Glutamatergic neuron (in vitro differentiated cells): ENCODE results near the gene SYNPR. TPM values are rescaled to one million over a fixed set of nuclear protein-coding genes. Genes with fewer than 3 reads are reported as not detected.

Experiments
- DNase-seq: peaks from one replicate; pipeline ENCODE4 v3.0.0; 2022
- H3K27ac Mint-ChIP-seq: one replicate; pipeline ENCODE4 v1.8.0; 2020; ENCODE audit warnings: mild to moderate bottlenecking, mixed read lengths, inconsistent platforms; ENCODE audit not compliant: unreplicated experiment
- H3K27me3 Mint-ChIP-seq: one replicate; pipeline ENCODE4 v1.8.0; 2020; ENCODE audit warnings: mild to moderate bottlenecking, moderate library complexity, mixed read lengths, inconsistent platforms; ENCODE audit not compliant: unreplicated experiment
- H3K36me3 Mint-ChIP-seq: one replicate; pipeline ENCODE4 v1.8.0; 2020; ENCODE audit warnings: mild to moderate bottlenecking, mixed read lengths, inconsistent platforms; ENCODE audit not compliant: unreplicated experiment
- H3K4me1 Mint-ChIP-seq: one replicate; pipeline ENCODE4 v1.8.0; 2020; ENCODE audit warnings: mild to moderate bottlenecking, low read depth, mixed read lengths, inconsistent platforms; ENCODE audit not compliant: unreplicated experiment
- H3K4me3 Mint-ChIP-seq: one replicate; pipeline ENCODE4 v1.8.0; 2020; ENCODE audit warnings: mild to moderate bottlenecking, mixed read lengths, inconsistent platforms; ENCODE audit not compliant: unreplicated experiment
- H3K9me3 Mint-ChIP-seq: one replicate; pipeline ENCODE4 v1.8.0; 2020; ENCODE audit warnings: mild to moderate bottlenecking, moderate library complexity, mixed read lengths, inconsistent platforms; ENCODE audit not compliant: unreplicated experiment
- CTCF ChIP-seq: fragments of 200-600 bp; sonication (generic); IDR thresholded peaks from one replicate; pipeline ENCODE4 v1.5.0; 2021; ENCODE audit not compliant: partially characterized antibody, unreplicated experiment
- total RNA-seq: library from RNA; stranded (reverse); fragmentation: NEBNext Ultra II Directional; extraction: Animal tissue kit (Norgen Biotek cat#: 25700); gene quantifications from one replicate; pipeline ENCODE4 v1.2.1, GENCODE V29; 2021; ENCODE audit not compliant: unreplicated experiment

SYNPR gene
- total RNA-seq, 1 donor from 2014 or later = 6.1 TPM

- no peak for TF ChIP-seq CTCF
- H3K27ac Mint-ChIP-seq = no peak overlapping the region
- H3K4me1 Mint-ChIP-seq = no peaks in the 10 kb centered on the region
- H3K9me3 Mint-ChIP-seq = no peaks in the 10 kb centered on the region
- no peaks in the 10 kb centered on the region for H3K27me3 Mint-ChIP-seq
- DNase-seq = no peak
- H3K4me3 Mint-ChIP-seq = no peak overlapping the region
- H3K36me3 Mint-ChIP-seq = no peaks in the 10 kb centered on the region
Measured at GRCh38 chr3:63364495-63364894, 86.4 kb downstream of the SYNPR start.

GRCh38 chr3:63364910-63365309 lies 86.8 kb downstream of the SYNPR start:
- H3K36me3 Mint-ChIP-seq = no peaks in the 10 kb centered on the region
- no peak overlapping the region for H3K27ac Mint-ChIP-seq
- peak; percentile 39 for DNase-seq
- H3K4me3 Mint-ChIP-seq = no peak overlapping the region
- peak; percentile 64 for TF ChIP-seq CTCF
- no peaks in the 10 kb centered on the region for H3K4me1 Mint-ChIP-seq
- H3K27me3 Mint-ChIP-seq = no peaks in the 10 kb centered on the region
- H3K9me3 Mint-ChIP-seq = no peaks in the 10 kb centered on the region

- DNase-seq = no peak
- no peaks in the 10 kb centered on the region for H3K9me3 Mint-ChIP-seq
- TF ChIP-seq CTCF = no peak
- H3K27ac Mint-ChIP-seq = no peak overlapping the region
- no peak overlapping the region for H3K4me3 Mint-ChIP-seq
- peaks cover 2% of the 10 kb centered on the region for H3K36me3 Mint-ChIP-seq
- H3K27me3 Mint-ChIP-seq = no peaks in the 10 kb centered on the region
- H3K4me1 Mint-ChIP-seq = no peaks in the 10 kb centered on the region
Measured at GRCh38 chr3:63365671-63366070, 87.6 kb downstream of the SYNPR start.

GRCh38 chr3:63370094-63370493 lies 92.0 kb downstream of the SYNPR start:
- no peak for TF ChIP-seq CTCF
- peaks cover 4% of the 10 kb centered on the region for H3K36me3 Mint-ChIP-seq
- no peak for DNase-seq
- H3K4me1 Mint-ChIP-seq = peaks cover 2% of the 10 kb centered on the region
- no peaks in the 10 kb centered on the region for H3K9me3 Mint-ChIP-seq
- no peak overlapping the region for H3K27ac Mint-ChIP-seq
- H3K4me3 Mint-ChIP-seq = no peak overlapping the region
- H3K27me3 Mint-ChIP-seq = peaks cover 3% of the 10 kb centered on the region

- DNase-seq = no peak
- Mint-ChIP-seq H3K4me3 (no peak overlapping the region), H3K4me1 (no peaks in the 10 kb centered on the region), H3K27me3 (peaks cover 2% of the 10 kb centered on the region), H3K9me3 (no peaks in the 10 kb centered on the region), H3K27ac (no peak overlapping the region), H3K36me3 (no peaks in the 10 kb centered on the region)
- no peak for TF ChIP-seq CTCF
Measured at GRCh38 chr3:63383040-63383439, 104.9 kb downstream of the SYNPR start.
